Stimulated activated CD4-positive, alpha-beta T cell treated with anti-CD3 and anti-CD28 coated beads, Interleukin-2, amount 100 ng/mL, for 24 hours (primary cell): Measurements from ENCODE around the gene LSM14A.
"Not testable (repeated sequence)": the region's sequence is repeated elsewhere in the genome, so short reads cannot be mapped to it uniquely, and the experiment has no call there.

Experiments
- DNase-seq, 2 donors: peaks; one replicate each; pipeline ENCODE4 v3.0.0-alpha.2; 2020

Gene LSM14A

DNA sequence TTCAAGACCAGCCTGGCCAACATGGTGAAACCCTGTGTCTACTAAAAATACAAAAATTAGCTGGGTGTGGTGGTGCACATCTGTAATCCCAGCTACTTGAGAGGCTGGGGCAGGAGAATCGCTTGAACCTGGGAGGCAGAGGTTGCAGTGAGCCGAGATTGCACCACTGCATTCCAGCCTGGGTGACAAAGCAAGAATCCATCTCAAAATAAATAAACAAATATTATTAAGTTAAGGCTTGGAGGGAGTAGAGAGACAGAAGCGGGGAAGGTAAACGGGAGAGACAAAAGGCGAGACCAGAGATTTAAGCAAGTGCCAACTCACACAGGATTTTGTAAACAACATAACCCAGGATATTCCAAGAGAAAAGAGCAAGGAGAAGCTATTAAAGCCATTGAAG is 12.8 kb upstream of the LSM14A start:
- DNase-seq, result not testable (repeated sequence)

DNA sequence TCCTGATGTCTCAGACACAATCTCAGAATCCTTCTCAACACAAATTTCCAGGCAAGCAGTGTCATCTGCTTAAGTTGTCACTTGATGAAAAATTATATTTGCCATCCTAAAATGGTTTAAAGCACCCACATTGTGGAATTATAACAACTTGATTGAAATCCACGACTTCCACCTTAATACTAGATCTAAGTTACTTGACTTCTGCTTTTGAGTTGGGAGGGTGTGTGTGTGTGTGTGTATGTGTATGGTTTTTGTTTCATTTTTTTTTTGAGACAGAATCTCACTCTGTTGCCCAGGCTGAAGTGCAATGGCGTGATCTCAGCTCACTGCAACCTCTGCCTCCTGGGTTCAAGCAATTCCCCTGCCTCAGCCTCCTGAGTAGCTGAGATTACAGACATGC is 10.4 kb upstream of the LSM14A start:
- not testable (repeated sequence) for DNase-seq

DNA sequence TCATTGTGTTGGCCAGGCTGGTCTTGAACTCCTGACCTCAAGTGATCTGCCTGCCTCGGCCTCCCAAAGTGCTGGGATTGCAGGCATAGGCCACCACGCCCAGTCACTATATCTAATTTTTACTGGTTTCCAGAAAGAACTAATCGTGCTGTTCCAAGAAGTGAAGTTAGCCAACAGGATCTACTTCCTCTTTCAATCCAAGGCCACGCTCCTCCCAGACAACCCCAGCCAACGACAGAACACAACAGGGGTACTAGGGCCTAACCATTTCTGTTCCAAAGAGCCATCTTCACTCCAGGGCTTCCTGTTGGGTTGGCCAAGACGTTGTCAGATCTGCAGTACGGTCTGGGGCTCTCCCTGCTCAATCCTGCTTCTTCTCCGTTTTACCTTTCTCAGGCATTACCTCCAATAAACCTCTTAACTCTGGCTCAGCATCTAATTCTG is 7.0 kb upstream of the LSM14A start:
- no peak for DNase-seq

- not testable (repeated sequence) for DNase-seq
Observed at GRCh38 chr19:34169475-34170199, 2.7 kb upstream of the LSM14A start.

DNA sequence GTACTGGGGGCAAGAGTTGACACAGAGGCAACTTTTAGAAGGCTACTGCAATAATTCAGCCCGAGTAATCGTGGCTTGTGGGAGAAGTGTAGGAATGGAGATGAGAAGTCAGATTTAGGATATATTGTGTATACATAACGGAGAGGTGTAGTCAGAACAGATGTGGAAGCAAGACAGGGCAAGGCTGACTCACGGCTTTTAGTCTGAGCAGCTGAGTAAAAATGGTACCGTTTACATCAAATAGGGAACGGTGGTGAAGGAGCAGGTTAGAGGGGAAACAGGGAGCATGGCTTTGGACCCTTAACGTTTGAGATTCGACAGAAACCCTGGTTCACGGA is 796 bp upstream of the LSM14A start:
- peak; percentile 58 to 65 for DNase-seq

GRCh38 chr19:34172661-34173192 is 423 bp downstream of the LSM14A start:
- DNase-seq, result peak; percentile 38 to 44

- peak in 1 of 2 donors; percentile 27 for DNase-seq
Observed at GRCh38 chr19:34173193-34173956, 1.1 kb downstream of the LSM14A start.

- not testable (repeated sequence) for DNase-seq
Observed at GRCh38 chr19:34175173-34175572, 2.9 kb downstream of the LSM14A start.

GRCh38 chr19:34176581-34176980 is 4.3 kb downstream of the LSM14A start:
- no peak for DNase-seq

DNA sequence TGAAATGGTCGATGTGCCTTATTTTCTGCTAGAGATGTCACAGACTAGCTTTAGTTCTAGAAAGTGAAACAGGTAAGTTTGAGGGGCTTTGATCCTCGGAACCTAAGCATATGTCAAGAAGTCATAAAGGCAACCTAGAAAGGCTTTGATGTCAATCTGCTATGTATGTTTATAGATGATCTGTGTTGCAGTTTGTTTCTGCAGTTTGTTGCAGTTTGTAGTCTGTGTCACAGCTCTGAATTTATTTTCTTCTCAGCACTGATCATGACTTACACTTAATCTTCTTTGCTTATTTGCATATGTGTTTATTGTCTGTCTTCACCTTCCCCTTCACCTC is 5.9 kb downstream of the LSM14A start:
- no peak for DNase-seq

- DNase-seq, result no peak
Observed at GRCh38 chr19:34179066-34179465, 6.8 kb downstream of the LSM14A start.

GRCh38 chr19:34180273-34180672 is 8.0 kb downstream of the LSM14A start:
- DNase-seq, result no peak

DNA sequence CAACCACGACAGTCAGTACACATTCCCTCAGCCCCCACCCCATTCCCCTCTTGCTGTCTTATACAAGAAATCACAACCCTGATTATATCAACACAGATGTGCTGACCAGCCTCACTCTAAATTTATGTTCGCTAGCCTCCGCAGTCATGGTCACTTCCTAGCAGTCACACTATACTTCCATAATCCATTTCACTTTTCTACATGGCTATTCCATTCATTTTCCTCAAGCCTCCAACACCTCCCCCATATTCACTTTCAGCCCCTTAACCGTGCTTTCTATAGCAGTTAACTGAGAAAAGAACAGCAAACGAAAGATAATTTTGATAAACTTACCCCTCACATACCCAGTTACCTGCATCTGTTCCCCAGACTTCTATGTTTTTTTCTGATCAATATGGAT is 8.4 kb downstream of the LSM14A start:
- DNase-seq, result no peak

- DNase-seq, result no peak
Observed at GRCh38 chr19:34181111-34181864, 9.0 kb downstream of the LSM14A start.

- DNase-seq, result no peak
Observed at GRCh38 chr19:34182125-34182524, 9.8 kb downstream of the LSM14A start.

DNA sequence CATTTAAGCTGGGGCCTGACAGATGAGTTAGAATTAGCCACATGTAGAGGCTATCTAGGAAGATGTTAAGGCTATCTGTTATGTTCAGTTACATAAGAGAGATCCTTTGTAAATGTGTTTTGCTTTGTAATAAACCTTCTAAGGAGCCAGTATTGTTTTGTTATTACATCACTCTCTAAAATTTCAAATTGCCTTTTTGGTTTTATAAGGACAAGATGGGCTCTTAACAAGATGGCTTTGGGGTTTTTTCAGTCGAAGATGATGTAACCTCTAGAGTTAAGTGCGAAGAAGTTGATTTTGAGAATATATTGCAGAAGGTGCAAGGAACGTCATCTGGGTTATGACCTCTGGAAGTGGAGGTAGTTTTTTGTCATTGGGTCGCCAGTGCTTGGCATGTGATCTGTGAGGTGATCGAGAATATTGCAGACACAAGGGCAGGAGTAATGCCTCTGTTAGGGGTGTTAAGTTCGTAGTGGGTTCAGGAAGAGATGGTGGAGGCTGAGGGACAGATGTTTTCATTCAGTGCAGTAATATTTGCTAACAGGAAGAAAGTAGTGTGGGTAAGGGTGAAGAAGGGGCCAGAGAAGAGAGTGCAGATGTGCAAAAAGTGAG is 12.7 kb downstream of the LSM14A start:
- no peak for DNase-seq

GRCh38 chr19:34186205-34186604 is 13.9 kb downstream of the LSM14A start:
- no peak for DNase-seq

DNA sequence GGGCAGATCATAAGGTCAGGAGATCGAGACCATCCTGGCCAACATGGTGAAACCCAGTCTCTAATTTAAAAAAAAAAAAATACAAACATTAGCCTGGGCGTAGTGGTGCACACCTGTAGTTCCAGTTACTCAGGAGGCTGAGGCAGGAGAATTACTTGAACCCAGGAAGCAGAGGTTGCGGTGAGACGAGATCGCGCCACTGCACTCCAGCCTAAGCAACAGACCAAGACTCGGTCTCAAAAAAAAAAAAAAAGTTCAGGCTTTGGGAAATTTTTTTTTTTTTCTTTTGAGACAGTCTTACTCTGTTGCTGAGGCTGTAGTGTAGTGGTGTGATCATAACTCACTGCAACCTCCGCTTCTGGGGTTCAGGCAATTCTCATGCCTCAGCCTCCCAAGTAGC is 14.7 kb downstream of the LSM14A start:
- no peak for DNase-seq

- DNase-seq, result no peak
Observed at GRCh38 chr19:34188408-34188807, 16.1 kb downstream of the LSM14A start.

DNA sequence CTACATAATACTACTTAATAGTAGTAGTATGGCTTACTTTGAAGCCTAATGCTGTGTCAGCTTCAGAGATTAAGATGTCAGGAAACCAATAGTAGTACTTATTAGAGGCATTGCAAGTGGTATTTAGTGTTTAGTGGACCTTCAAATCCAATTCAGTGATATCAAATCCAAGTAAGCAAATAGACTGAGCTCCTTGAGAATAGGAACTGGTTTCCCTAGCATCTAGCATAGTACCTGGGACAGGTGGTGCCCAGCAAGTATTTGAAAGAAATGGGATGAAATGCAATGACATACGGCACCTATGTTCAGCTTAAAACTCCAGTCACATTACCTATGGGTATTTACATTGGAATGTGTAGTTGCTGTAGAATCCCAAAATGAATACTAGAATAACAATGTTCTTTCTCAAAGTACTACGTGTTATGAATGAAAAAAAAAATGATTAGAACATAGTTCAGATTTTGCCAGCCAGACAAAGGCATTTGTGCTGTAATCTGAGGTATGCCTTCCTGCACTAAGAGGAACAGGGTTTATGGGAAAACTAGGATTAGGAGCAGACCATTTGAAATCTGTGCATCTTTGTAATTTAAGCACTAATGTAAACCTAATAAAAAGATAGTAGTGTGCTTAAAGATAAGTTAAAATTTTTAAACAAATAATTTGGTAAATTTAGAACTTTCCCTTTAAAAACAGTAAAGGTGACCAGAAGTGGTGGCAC is 17.1 kb downstream of the LSM14A start:
- DNase-seq, result no peak

- no peak for DNase-seq
Observed at GRCh38 chr19:34189917-34190425, 17.7 kb downstream of the LSM14A start.

DNA sequence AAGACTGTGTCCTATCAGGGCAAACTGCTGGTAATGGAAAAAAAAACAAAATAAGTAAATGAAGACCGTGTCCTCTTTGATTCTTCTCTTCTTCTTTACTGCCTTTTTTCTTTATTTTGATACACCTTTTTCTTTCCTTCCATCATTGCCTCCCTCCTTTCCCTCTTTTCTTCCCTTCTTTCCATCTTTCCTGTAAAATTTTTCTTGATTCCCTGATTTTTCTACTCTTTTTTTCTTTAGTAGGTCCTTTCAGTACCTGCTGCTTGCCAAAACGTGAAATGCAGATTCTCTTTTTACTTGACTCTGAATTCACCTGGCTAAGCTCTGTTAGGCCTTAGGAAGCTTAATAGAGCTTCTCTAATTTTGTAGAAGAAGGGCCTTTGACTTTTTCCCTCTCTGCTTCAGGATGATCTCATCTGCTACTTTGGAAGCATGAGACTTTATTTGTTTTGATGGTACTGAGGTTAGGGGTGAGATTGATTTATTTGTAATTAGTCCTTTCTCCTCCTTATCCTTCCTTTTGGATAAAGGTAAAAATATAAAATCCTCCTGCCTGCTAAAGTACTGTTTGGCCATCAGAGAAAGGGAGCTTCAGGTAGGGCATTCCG is 19.2 kb downstream of the LSM14A start:
- DNase-seq, result no peak
